Inferior parietal cortex (tissue), 1 donor: Measurements from ENCODE around the gene MEX3A.

ENCODE experiments used
- DNase-seq: peaks from one replicate; pipeline ENCODE4 v3.0.0-alpha.2; 2016; ENCODE audit errors: extremely low spot score

MEX3A gene

GRCh38 chr1:156102633-156103511 lies 20.6 kb upstream of the MEX3A start:
- no peak for DNase-seq

- DNase-seq: no peak
Measured at GRCh38 chr1:156101880-156102279, 19.6 kb upstream of the MEX3A start.

GRCh38 chr1:156100205-156100995 lies 18.1 kb upstream of the MEX3A start:
- no peak for DNase-seq

- no peak for DNase-seq
Measured at GRCh38 chr1:156099282-156099681, 17.0 kb upstream of the MEX3A start.

- no peak for DNase-seq
Measured at GRCh38 chr1:156098784-156099183, 16.5 kb upstream of the MEX3A start.

- no peak for DNase-seq
Measured at GRCh38 chr1:156097499-156098178, 15.4 kb upstream of the MEX3A start.

GRCh38 chr1:156096640-156097391 lies 14.6 kb upstream of the MEX3A start:
- DNase-seq: peak; percentile 76

GRCh38 chr1:156095906-156096508 lies 13.7 kb upstream of the MEX3A start:
- no peak for DNase-seq

GRCh38 chr1:156091610-156092009 lies 9.3 kb upstream of the MEX3A start:
- DNase-seq: no peak

GRCh38 chr1:156090840-156091188 lies 8.5 kb upstream of the MEX3A start:
- DNase-seq: peak; percentile 90

GRCh38 chr1:156090138-156090839 lies 8.0 kb upstream of the MEX3A start:
- no peak for DNase-seq

- no peak for DNase-seq
Measured at GRCh38 chr1:156089704-156090103, 7.4 kb upstream of the MEX3A start.

- DNase-seq: no peak
Measured at GRCh38 chr1:156086256-156086662, 4.0 kb upstream of the MEX3A start.

GRCh38 chr1:156083800-156084790 lies 1.8 kb upstream of the MEX3A start:
- no peak for DNase-seq

- no peak for DNase-seq
Measured at GRCh38 chr1:156081917-156082308, 352 bp downstream of the MEX3A start.

- DNase-seq: no peak
Measured at GRCh38 chr1:156081180-156081916, 917 bp downstream of the MEX3A start.

GRCh38 chr1:156080863-156081179 lies 1.4 kb downstream of the MEX3A start:
- no peak for DNase-seq

- DNase-seq: no peak
Measured at GRCh38 chr1:156080241-156080862, 1.9 kb downstream of the MEX3A start.
